Nephron (organoid): ENCODE results near the gene POLR1E.

Experiments used
- H3K27ac Mint-ChIP-seq, 3 experiments: 2 replicates each; pipeline ENCODE4 v1.8.0; 2020; ENCODE audit warnings: mixed read lengths in 3 of 3, mild to moderate bottlenecking in 2 of 3, moderate library complexity in 1 of 3
- H3K27me3 Mint-ChIP-seq: 2 replicates; pipeline ENCODE4 v1.8.0; 2021; ENCODE audit warnings: low read depth, mild to moderate bottlenecking, moderate library complexity, mixed read lengths
- H3K36me3 Mint-ChIP-seq: 2 replicates; pipeline ENCODE4 v1.8.0; 2020; ENCODE audit warnings: low read depth, mixed read lengths
- H3K4me1 Mint-ChIP-seq: 2 replicates; pipeline ENCODE4 v1.8.0; 2020; ENCODE audit warnings: mixed read lengths
- H3K4me3 Mint-ChIP-seq, 3 experiments: 2 replicates each; pipeline ENCODE4 v1.8.0; 2020; ENCODE audit warnings: mild to moderate bottlenecking in 3 of 3, mixed read lengths in 3 of 3, moderate library complexity in 2 of 3
- H3K9me3 Mint-ChIP-seq: 2 replicates; pipeline ENCODE4 v1.8.0; 2020; ENCODE audit warnings: mixed read lengths
- TF ChIP-seq, protein P1 (sequence below), 3 experiments: fragments of 200-600 bp; sonication (generic); IDR thresholded peaks; one replicate each; pipeline ENCODE4 v1.5.0; 2021; ENCODE audit warnings: antibody characterized with exemption in 3 of 3; ENCODE audit not compliant: unreplicated experiment in 3 of 3

The POLR1E gene

DNA sequence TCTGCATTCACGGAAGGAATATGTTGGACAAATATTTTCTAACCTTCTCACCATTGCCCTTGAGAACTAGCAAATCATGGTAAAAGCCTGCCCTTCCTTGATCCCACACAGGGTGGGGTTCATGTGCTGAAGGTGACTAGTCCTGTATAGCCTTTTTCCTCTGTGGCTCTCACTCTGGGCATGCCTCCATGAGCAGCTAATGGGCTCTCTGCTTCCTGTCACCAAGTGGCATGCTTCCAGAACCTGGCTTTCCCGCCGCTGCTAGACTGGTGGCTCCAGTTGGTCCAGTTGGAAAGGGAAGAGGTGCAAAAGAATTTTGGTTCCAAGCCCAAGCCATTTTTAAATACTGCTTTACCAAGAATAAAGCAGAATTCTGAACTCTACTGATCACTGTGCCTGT lies 54.9 kb downstream of the POLR1E start:
- Mint-ChIP-seq H3K4me1 (no peaks in the 10 kb centered on the region), H3K27ac (no peak overlapping the region), H3K4me3 (no peak overlapping the region), H3K9me3 (no peaks in the 10 kb centered on the region), H3K27me3 (no peaks in the 10 kb centered on the region), H3K36me3 (peaks cover 48% of the 10 kb centered on the region)
- TF ChIP-seq, protein P1, sequence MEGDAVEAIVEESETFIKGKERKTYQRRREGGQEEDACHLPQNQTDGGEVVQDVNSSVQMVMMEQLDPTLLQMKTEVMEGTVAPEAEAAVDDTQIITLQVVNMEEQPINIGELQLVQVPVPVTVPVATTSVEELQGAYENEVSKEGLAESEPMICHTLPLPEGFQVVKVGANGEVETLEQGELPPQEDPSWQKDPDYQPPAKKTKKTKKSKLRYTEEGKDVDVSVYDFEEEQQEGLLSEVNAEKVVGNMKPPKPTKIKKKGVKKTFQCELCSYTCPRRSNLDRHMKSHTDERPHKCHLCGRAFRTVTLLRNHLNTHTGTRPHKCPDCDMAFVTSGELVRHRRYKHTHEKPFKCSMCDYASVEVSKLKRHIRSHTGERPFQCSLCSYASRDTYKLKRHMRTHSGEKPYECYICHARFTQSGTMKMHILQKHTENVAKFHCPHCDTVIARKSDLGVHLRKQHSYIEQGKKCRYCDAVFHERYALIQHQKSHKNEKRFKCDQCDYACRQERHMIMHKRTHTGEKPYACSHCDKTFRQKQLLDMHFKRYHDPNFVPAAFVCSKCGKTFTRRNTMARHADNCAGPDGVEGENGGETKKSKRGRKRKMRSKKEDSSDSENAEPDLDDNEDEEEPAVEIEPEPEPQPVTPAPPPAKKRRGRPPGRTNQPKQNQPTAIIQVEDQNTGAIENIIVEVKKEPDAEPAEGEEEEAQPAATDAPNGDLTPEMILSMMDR (IDR thresholded peaks at IDR 0.05; ENCODE audit: unreplicated experiment in 3 of 3), result no peak

DNA sequence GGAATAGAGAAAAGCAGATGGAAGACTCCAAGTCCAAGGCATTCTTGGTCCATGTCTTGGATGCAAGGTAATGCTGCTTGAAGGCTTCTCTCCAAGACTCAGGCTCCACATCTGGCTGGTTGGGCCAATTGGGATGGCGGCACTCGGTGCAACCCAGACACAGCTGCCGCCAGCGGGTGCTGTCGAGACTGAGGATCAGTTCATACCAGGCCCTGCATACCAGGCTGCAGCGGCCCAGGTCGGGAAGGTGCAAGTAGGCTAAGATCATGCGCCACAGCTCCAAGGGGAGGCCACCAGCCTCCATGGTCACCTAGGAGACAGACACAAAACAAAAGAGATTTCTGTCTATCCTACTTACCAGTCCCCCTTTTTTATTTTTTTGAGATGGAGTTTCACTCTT lies 55.7 kb downstream of the POLR1E start:
- TF ChIP-seq, protein P1 (IDR thresholded peaks at IDR 0.05; ENCODE audit: unreplicated experiment in 3 of 3), result no peak
- Mint-ChIP-seq H3K4me3 (no peak overlapping the region), H3K9me3 (no peaks in the 10 kb centered on the region), H3K36me3 (peaks cover 45% of the 10 kb centered on the region), H3K4me1 (no peaks in the 10 kb centered on the region), H3K27me3 (no peaks in the 10 kb centered on the region), H3K27ac (no peak overlapping the region)

DNA sequence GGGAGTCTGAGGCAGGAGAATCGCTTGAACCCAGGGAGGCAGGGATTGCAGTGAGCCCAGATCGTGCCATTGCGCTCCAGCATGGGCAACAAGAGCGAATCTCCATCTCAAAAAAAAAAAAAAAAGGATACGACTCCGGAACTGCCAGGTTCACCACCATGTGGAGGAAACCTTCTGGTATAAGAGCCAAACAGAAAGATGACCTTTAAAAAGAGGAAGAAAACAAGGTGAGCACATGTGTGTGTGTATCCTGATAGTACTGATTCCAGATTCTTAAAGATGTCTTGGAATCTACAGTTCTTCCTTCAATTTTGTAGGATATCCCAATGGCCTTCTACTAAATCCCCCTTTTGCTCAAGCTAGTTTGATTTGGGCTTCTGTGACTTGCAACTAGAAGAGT lies 56.7 kb downstream of the POLR1E start:
- Mint-ChIP-seq H3K4me1 (no peaks in the 10 kb centered on the region), H3K4me3 (no peak overlapping the region), H3K36me3 (peaks cover 37% of the 10 kb centered on the region), H3K27me3 (no peaks in the 10 kb centered on the region), H3K27ac (no peak overlapping the region), H3K9me3 (no peaks in the 10 kb centered on the region)
- TF ChIP-seq, protein P1 (IDR thresholded peaks at IDR 0.05; ENCODE audit: unreplicated experiment in 3 of 3), result no peak

DNA sequence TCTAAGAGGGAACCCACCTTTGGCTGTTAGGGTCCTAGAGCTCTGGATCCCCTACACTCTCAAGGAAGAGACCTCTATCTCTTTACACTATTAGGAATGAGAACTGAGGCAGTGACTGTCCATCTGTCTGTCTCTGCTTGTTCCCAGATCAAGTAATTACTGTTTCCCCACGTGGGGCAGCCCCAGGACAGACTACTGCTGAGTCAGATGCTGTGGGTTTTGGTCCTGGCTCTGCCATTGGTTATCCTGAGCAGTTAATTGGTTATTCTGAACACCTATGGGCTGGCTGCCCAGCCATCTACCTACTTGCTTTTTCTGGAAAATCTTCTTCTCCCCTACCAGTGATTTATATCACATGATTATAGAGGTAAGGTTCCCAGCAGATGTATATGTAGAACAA lies 57.1 kb downstream of the POLR1E start:
- H3K36me3 Mint-ChIP-seq, result peaks cover 38% of the 10 kb centered on the region
- no peak overlapping the region for H3K27ac Mint-ChIP-seq
- H3K9me3 Mint-ChIP-seq, result no peaks in the 10 kb centered on the region
- no peaks in the 10 kb centered on the region for H3K27me3 Mint-ChIP-seq
- no peaks in the 10 kb centered on the region for H3K4me1 Mint-ChIP-seq
- TF ChIP-seq, protein P1 (IDR thresholded peaks at IDR 0.05; ENCODE audit: unreplicated experiment in 3 of 3), result no peak
- H3K4me3 Mint-ChIP-seq, result no peak overlapping the region

DNA sequence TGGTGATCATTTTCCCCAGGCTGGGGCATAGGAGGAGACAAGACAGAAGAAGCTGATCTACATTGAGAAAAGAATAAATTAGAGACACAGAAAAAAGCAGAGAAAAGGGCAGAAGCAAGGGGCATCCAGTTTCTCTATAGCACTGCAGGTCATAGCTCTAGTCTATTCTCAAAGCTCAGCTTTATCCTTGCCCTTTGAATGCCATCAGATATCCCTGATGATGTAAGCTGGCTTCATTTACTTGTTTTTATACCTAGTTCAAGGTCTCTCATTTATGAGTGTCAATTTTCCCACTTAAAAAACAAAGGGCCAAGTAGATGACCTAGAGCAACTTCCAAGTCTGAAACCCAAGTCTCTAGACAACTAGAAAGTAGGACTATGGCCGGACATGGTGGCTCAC lies 57.7 kb downstream of the POLR1E start:
- Mint-ChIP-seq H3K27me3 (no peaks in the 10 kb centered on the region), H3K4me3 (no peak overlapping the region), H3K4me1 (no peaks in the 10 kb centered on the region), H3K27ac (no peak overlapping the region), H3K9me3 (no peaks in the 10 kb centered on the region), H3K36me3 (peaks cover 37% of the 10 kb centered on the region)
- TF ChIP-seq, protein P1 (IDR thresholded peaks at IDR 0.05; ENCODE audit: unreplicated experiment in 3 of 3), result no peak

DNA sequence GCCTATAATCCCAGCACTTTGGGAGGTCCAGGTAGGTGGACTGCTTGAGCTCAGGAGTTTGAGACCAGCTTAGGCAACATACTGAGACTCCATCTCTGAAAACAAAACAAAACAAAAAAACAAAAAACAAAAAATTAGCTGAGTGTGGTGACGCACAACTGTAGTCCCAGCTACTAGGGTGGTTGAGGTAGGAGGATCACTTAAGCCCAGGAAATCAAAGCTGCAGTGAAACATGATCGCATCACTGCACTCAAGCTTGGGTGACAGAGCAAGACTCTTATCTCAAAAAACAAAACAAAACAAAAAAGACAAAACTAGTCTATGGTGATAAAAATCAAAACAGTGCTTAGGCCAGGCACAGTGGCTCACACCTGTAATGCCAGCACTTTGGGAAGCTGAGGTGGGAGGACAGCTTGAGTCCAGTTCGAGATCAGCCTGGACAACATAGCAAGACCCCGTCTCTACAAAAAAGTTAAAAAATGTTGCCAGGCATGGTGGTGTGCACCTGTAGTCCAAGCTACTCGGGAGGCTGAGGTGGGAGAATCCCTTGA lies 61.7 kb downstream of the POLR1E start:
- peaks cover 17% of the 10 kb centered on the region for H3K36me3 Mint-ChIP-seq
- H3K9me3 Mint-ChIP-seq, result no peaks in the 10 kb centered on the region
- H3K4me1 Mint-ChIP-seq, result peaks cover 11% of the 10 kb centered on the region
- no peak overlapping the region for H3K27ac Mint-ChIP-seq
- no peak overlapping the region for H3K4me3 Mint-ChIP-seq
- TF ChIP-seq, protein P1 (IDR thresholded peaks at IDR 0.05; ENCODE audit: unreplicated experiment in 3 of 3), result no peak
- H3K27me3 Mint-ChIP-seq, result no peaks in the 10 kb centered on the region
